ENCODE data around the gene ZNF74.

The ZNF74 gene

DNA sequence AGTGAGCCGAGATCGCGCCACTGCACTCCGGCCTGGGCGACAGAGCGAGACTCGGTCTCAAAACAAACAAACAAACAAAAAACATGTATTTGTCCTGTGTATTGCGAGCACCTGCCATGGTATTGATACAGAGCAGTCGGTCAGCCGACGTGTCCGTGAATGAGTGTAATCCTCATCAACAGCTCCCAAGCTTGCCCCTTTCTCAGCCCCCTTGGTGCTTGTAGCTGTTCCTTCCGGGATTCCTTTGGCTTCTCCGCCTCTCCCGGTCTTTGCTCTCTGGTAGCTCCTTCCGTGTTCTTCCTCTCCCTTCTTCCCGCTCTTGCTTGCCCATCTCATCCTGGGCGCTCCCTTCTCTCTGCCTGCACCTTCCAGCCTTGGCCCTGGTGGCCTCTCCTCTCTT is 10.9 kb downstream of the ZNF74 start (continued):
- TF ChIP-seq ELK4 (IDR thresholded peaks at IDR 0.05; ENCODE audit: borderline replicate concordance, low read depth, low read length), result no peak
- TF ChIP-seq ZBTB6 (tag by site-specific recombination; IDR thresholded peaks at IDR 0.05), result no peak
- no peak for TF ChIP-seq ZNF501 (tag by site-specific recombination; IDR thresholded peaks at IDR 0.05)

- Histone ChIP-seq H3K4me3 (ENCODE audit: low read depth, low read length) (no peak overlapping the region), H3K4me1 (ENCODE audit: control insufficient read depth, insufficient read depth, low read length) (no peaks in the 10 kb centered on the region), H3K9me3 (ENCODE audit: control insufficient read depth, insufficient read depth, low read depth, low read length) (no peaks in the 10 kb centered on the region), H3K36me3 (ENCODE audit: control insufficient read depth in 2 of 2, insufficient read depth in 1 of 2, low read length in 2 of 2) (peaks cover 0 to 72% of the 10 kb centered on the region in 2 experiments; a peak in 2 of 3 replicates), H3K27ac (ENCODE audit: extremely low read depth, low read depth, low read length) (no peak overlapping the region)
- CTCF ChIA-PET, result interaction anchor here (1.9 to 3.7 kb wide), 2 partner anchors 10 to 13 kb away, joined by 4 to 26 read pairs; no protein-coding TSS in a partner anchor
- POLR2A ChIA-PET, result no interaction called here
- TF ChIP-seq ZNF549 (tag by site-specific recombination; IDR thresholded peaks at IDR 0.05), result no peak
- no peak for TF ChIP-seq ZNF18 (tag by site-specific recombination; IDR thresholded peaks at IDR 0.05)
- TF ChIP-seq SALL2 (tag by site-specific recombination; IDR thresholded peaks at IDR 0.05; ENCODE audit: borderline replicate concordance), result no peak
- TF ChIP-seq KLF7 (tag by site-specific recombination; IDR thresholded peaks at IDR 0.05; ENCODE audit: borderline replicate concordance), result no peak
- no peak for TF ChIP-seq REPIN1 (tag by site-specific recombination; IDR thresholded peaks at IDR 0.05; ENCODE audit: low read depth)
- TF ChIP-seq SP7 (tag by site-specific recombination; IDR thresholded peaks at IDR 0.05), result no peak
- no peak for TF ChIP-seq GFI1B (tag by site-specific recombination; IDR thresholded peaks at IDR 0.05)
- no peak for TF ChIP-seq ZNF843 (tag by site-specific recombination; IDR thresholded peaks at IDR 0.05)
- no peak for TF ChIP-seq ZNF449 (tag by site-specific recombination; IDR thresholded peaks at IDR 0.05)
- no peak for TF ChIP-seq GLIS1 (tag by site-specific recombination; IDR thresholded peaks at IDR 0.05)
- TF ChIP-seq ZFP41 (tag by site-specific recombination; IDR thresholded peaks at IDR 0.05; ENCODE audit: borderline replicate concordance), result no peak
- no peak for TF ChIP-seq PATZ1 (tag by site-specific recombination; IDR thresholded peaks at IDR 0.05)
- TF ChIP-seq KLF10 (tag by site-specific recombination; IDR thresholded peaks at IDR 0.05), result no peak
- TF ChIP-seq ZSCAN4 (tag by site-specific recombination; IDR thresholded peaks at IDR 0.05), result no peak
- TF ChIP-seq ZNF513 (tag by site-specific recombination; IDR thresholded peaks at IDR 0.05), result no peak
- TF ChIP-seq ZNF366 (tag by site-specific recombination; conservative IDR thresholded peaks at IDR 0.05), result no peak
- TF ChIP-seq, protein P1, sequence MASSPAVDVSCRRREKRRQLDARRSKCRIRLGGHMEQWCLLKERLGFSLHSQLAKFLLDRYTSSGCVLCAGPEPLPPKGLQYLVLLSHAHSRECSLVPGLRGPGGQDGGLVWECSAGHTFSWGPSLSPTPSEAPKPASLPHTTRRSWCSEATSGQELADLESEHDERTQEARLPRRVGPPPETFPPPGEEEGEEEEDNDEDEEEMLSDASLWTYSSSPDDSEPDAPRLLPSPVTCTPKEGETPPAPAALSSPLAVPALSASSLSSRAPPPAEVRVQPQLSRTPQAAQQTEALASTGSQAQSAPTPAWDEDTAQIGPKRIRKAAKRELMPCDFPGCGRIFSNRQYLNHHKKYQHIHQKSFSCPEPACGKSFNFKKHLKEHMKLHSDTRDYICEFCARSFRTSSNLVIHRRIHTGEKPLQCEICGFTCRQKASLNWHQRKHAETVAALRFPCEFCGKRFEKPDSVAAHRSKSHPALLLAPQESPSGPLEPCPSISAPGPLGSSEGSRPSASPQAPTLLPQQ (tag by site-specific recombination; IDR thresholded peaks at IDR 0.05), result no peak
- TF ChIP-seq ELK4 (IDR thresholded peaks at IDR 0.05; ENCODE audit: borderline replicate concordance, low read depth, low read length), result no peak
These were observed 11.5 kb downstream of the ZNF74 start for GRCh38 chr22:20405291-20405930.

All from HEK293 (cell line).